Osteoblast (primary cell): ENCODE measurements around the gene CHST6. TPM values are rescaled to one million over a fixed set of nuclear protein-coding genes. Genes with fewer than 3 reads are reported as not detected.

ENCODE experiments used
- DNase-seq: peaks from one replicate; pipeline ENCODE4 v3.0.0; 2011; ENCODE audit warnings: low spot score, mixed read lengths; ENCODE audit not compliant: insufficient read length; ENCODE audit errors: missing footprints
- H2AFZ ChIP-seq: 2 replicates; pipeline ENCODE4 v1.6.0; 2011; ENCODE audit warnings: mild to moderate bottlenecking, low read length
- H3K27ac ChIP-seq: 2 replicates; pipeline ENCODE4 v1.5.1; 2011; ENCODE audit warnings: mild to moderate bottlenecking, low read depth, low read length, moderate library complexity
- H3K27me3 ChIP-seq: 2 replicates; pipeline ENCODE4 v1.6.0; 2012; ENCODE audit warnings: mild to moderate bottlenecking, control low read depth, inconsistent platforms, low read length, moderate library complexity; ENCODE audit not compliant: insufficient read depth
- H3K36me3 ChIP-seq: 2 replicates; pipeline ENCODE4 v1.5.1; 2011; ENCODE audit warnings: mild to moderate bottlenecking, low read length, control low read depth, moderate library complexity; ENCODE audit not compliant: insufficient read depth
- H3K4me1 ChIP-seq: 2 replicates; pipeline ENCODE4 v1.5.1; 2011; ENCODE audit warnings: mild to moderate bottlenecking, low read length, control low read depth, moderate library complexity; ENCODE audit not compliant: insufficient read depth
- H3K4me2 ChIP-seq: 2 replicates; pipeline ENCODE4 v1.6.0; 2011; ENCODE audit warnings: mild to moderate bottlenecking, low read length; ENCODE audit not compliant: insufficient read depth
- H3K4me3 ChIP-seq: fragments of 200-600 bp; sonication (generic); 3 replicates; pipeline ENCODE4 v1.5.1; 2012; ENCODE audit warnings: mild to moderate bottlenecking, low read length, inconsistent platforms; ENCODE audit not compliant: insufficient read depth
- H3K79me2 ChIP-seq: 2 replicates; pipeline ENCODE4 v1.6.0; 2012; ENCODE audit warnings: mild to moderate bottlenecking, low read length, control low read depth, inconsistent platforms; ENCODE audit not compliant: insufficient read depth
- H3K9me3 ChIP-seq: 2 replicates; pipeline ENCODE4 v1.5.1; 2011; ENCODE audit warnings: low read depth, low read length, control low read depth
- H4K20me1 ChIP-seq: 2 replicates; pipeline ENCODE4 v1.6.0; 2012; ENCODE audit warnings: mild to moderate bottlenecking, low read length, control low read depth; ENCODE audit not compliant: insufficient read depth
- total RNA-seq: library from RNA; depleted of rRNA; stranded (reverse); fragments of >200 nt; gene quantifications from 2 replicates; pipeline ENCODE4 v1.2.3, GENCODE V29; 2012
- TF ChIP-seq, protein P1 (sequence below): IDR thresholded peaks from 2 replicates; pipeline ENCODE4 v1.5.1; 2011; ENCODE audit warnings: mild to moderate bottlenecking, low read depth, low read length, moderate library complexity; ENCODE audit errors: extremely low read depth

The CHST6 gene
- total RNA-seq, 1 donor, result 1.1 TPM

DNA sequence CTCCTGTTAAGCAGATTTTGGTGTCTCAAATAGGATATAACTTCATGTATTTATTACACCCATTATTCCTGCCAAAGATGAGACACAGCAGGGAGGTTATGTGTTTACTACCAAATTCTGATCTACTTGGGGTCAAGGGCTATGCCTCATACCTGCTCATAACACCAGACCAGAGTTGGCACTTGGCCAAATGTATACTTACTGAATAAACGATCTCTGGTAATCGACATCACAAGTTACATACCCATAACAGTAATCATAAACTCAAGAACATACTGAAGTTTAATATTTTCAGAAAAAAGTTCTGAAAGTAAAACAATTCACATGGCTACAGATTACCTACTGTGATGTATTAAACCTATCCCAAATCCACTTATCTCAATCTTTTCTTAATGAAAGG is 33.7 kb downstream of the CHST6 start:
- Histone ChIP-seq H3K4me3 (no peak overlapping the region), H3K27ac (no peak overlapping the region), H3K4me1 (no peaks in the 10 kb centered on the region), H3K36me3 (no peaks in the 10 kb centered on the region), H3K9me3 (no peaks in the 10 kb centered on the region), H3K27me3 (no peaks in the 10 kb centered on the region), H2AFZ (no peak overlapping the region), H4K20me1 (peaks cover 31% of the 10 kb centered on the region), H3K79me2 (peaks cover 76% of the 10 kb centered on the region), H3K4me2 (no peak overlapping the region)
- DNase-seq, result no peak
- TF ChIP-seq, protein P1, sequence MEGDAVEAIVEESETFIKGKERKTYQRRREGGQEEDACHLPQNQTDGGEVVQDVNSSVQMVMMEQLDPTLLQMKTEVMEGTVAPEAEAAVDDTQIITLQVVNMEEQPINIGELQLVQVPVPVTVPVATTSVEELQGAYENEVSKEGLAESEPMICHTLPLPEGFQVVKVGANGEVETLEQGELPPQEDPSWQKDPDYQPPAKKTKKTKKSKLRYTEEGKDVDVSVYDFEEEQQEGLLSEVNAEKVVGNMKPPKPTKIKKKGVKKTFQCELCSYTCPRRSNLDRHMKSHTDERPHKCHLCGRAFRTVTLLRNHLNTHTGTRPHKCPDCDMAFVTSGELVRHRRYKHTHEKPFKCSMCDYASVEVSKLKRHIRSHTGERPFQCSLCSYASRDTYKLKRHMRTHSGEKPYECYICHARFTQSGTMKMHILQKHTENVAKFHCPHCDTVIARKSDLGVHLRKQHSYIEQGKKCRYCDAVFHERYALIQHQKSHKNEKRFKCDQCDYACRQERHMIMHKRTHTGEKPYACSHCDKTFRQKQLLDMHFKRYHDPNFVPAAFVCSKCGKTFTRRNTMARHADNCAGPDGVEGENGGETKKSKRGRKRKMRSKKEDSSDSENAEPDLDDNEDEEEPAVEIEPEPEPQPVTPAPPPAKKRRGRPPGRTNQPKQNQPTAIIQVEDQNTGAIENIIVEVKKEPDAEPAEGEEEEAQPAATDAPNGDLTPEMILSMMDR, result no peak

DNA sequence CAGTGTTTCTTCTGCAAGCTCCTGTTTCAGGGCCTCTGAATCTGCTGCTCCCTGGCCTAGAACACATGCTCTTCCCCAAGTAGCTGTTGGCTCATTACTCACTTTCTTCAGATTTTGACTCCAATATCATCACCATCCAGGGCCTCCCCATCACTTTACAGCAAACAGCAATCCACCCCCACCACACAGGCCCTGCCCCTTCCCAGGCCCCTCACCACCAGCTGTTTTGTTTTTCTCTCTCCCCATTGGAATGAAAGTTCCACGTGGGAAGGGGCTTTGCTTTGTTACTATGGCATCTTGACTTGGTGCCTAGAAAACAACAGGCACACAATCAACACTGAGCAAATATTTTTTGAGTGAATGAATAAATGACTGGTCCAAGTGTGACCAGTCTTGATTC is 34.8 kb downstream of the CHST6 start:
- Histone ChIP-seq H3K4me3 (no peak overlapping the region), H3K36me3 (no peaks in the 10 kb centered on the region), H3K27me3 (no peaks in the 10 kb centered on the region), H4K20me1 (peaks cover 38% of the 10 kb centered on the region), H3K79me2 (peaks cover 86% of the 10 kb centered on the region), H3K27ac (no peak overlapping the region), H3K4me2 (no peak overlapping the region), H2AFZ (no peak overlapping the region), H3K4me1 (no peaks in the 10 kb centered on the region), H3K9me3 (no peaks in the 10 kb centered on the region)
- TF ChIP-seq, protein P1, result no peak
- peak; percentile 82 for DNase-seq

DNA sequence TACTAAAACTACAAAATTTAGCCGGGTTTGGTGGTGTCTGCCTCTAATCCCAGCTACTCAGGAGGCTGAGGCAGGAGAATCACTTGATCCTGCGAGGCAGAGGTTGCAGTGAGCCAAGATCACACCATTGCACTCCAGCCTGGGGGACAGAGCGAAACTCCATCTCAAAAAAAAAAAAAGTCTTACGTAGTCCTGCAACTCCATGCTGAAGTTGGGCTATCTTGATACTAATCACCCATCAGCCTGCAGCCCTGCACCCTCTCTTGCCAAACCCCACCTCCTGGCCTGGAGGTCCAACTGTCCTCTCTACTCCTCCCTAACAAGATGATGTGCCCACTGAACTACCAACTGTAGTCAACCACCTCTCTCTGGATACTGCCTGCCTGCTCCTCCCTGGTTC is 35.5 kb downstream of the CHST6 start:
- Histone ChIP-seq H3K9me3 (no peaks in the 10 kb centered on the region), H3K79me2 (peaks cover 89% of the 10 kb centered on the region), H3K4me1 (no peaks in the 10 kb centered on the region), H3K4me2 (no peak overlapping the region), H2AFZ (no peak overlapping the region), H3K27ac (no peak overlapping the region), H3K27me3 (no peaks in the 10 kb centered on the region), H3K4me3 (no peak overlapping the region), H4K20me1 (peaks cover 39% of the 10 kb centered on the region), H3K36me3 (no peaks in the 10 kb centered on the region)
- no peak for DNase-seq
- TF ChIP-seq, protein P1, result no peak

DNA sequence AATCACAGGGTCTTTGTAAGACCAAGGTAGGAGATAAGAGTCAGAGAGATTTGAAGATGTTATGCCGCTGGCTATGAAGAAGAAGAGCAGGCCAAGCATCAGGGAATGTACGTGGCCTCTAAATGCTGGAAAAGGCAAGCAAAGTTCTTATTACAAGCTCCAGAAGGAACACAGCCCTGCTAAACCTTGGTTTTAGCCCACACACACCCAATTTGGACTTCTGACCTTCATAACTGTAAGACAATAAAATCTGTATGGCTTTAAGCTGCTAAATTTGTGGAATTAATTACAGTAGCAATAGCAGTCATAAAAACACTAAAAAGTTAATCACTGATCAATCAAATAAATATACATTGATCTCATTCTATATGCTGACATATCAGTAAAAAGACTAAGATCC is 36.8 kb downstream of the CHST6 start:
- peaks cover 46% of the 10 kb centered on the region for H4K20me1 ChIP-seq
- H3K79me2 ChIP-seq, result peaks cover 93% of the 10 kb centered on the region
- H3K4me3 ChIP-seq, result no peak overlapping the region
- H3K4me2 ChIP-seq, result no peak overlapping the region
- H3K27me3 ChIP-seq, result no peaks in the 10 kb centered on the region
- H2AFZ ChIP-seq, result no peak overlapping the region
- no peaks in the 10 kb centered on the region for H3K9me3 ChIP-seq
- no peak overlapping the region for H3K27ac ChIP-seq
- TF ChIP-seq, protein P1, result no peak
- H3K36me3 ChIP-seq, result no peaks in the 10 kb centered on the region
- DNase-seq, result no peak
- H3K4me1 ChIP-seq, result no peaks in the 10 kb centered on the region
